ENCODE results near the gene ADCYAP1R1. TPM values are rescaled to one million over a fixed set of nuclear protein-coding genes. Genes with fewer than 3 reads are reported as not detected.

Gene ADCYAP1R1
- total and polyA plus RNA-seq, 11 donors = 0.42 to 7.7 (median 1.6) TPM

DNA sequence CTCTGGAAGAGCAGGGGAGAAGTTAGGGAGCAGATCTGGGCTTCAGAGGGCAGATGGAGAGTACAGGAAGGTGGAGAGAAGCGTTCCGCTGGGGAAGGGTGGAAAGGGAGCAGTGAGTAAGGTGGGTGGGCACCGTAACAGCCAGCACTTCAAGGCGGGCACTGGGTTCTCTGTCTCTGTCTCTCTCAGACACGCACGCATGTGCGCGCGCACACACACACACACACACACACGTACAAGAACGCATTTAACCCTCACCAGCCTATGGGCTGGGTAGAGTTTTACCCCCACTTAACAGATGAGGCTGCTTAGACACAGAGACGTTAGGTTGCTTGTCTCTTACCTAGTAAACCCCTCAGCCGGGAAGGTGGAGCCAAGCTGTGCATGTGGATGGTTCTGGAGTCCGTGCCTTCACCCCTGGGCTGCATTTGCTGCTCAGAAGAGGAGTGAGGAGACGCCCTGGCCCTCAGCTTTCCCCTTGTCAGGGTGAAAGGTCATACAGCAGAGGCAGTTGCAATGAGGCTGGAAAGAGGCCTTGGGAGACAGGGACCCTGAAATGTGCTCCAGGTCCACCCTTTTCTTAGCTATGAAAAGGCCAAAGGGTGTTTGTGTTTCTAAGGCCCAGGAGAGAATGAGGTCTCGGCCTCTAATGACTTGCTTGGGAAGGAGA, 16.0 kb downstream of the ADCYAP1R1 start:
- intact Hi-C loops (cut with DNase I) = no loop called here
- Histone ChIP-seq H3K27ac (no peak overlapping the region), H3K9me3 (no peaks in the 10 kb centered on the region), H3K36me3 (no peaks in the 10 kb centered on the region), H3K4me3 (no peak overlapping the region), H3K4me1 (peaks cover 0 to 12% (median 0%) of the 10 kb centered on the region in 12 donors), H3K27me3 (no peaks in the 10 kb centered on the region)
- DNase-seq (no peak), ATAC-seq (no peak)
- TF ChIP-seq POLR2A (IDR thresholded peaks at IDR 0.05) = no peak
- TF ChIP-seq, protein P1, sequence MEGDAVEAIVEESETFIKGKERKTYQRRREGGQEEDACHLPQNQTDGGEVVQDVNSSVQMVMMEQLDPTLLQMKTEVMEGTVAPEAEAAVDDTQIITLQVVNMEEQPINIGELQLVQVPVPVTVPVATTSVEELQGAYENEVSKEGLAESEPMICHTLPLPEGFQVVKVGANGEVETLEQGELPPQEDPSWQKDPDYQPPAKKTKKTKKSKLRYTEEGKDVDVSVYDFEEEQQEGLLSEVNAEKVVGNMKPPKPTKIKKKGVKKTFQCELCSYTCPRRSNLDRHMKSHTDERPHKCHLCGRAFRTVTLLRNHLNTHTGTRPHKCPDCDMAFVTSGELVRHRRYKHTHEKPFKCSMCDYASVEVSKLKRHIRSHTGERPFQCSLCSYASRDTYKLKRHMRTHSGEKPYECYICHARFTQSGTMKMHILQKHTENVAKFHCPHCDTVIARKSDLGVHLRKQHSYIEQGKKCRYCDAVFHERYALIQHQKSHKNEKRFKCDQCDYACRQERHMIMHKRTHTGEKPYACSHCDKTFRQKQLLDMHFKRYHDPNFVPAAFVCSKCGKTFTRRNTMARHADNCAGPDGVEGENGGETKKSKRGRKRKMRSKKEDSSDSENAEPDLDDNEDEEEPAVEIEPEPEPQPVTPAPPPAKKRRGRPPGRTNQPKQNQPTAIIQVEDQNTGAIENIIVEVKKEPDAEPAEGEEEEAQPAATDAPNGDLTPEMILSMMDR (IDR thresholded peaks at IDR 0.05) = no peak
- 90 to 93% (median 92%) methylated on average over 16 of the region's 16 CpGs for WGBS, 4 donors

DNA sequence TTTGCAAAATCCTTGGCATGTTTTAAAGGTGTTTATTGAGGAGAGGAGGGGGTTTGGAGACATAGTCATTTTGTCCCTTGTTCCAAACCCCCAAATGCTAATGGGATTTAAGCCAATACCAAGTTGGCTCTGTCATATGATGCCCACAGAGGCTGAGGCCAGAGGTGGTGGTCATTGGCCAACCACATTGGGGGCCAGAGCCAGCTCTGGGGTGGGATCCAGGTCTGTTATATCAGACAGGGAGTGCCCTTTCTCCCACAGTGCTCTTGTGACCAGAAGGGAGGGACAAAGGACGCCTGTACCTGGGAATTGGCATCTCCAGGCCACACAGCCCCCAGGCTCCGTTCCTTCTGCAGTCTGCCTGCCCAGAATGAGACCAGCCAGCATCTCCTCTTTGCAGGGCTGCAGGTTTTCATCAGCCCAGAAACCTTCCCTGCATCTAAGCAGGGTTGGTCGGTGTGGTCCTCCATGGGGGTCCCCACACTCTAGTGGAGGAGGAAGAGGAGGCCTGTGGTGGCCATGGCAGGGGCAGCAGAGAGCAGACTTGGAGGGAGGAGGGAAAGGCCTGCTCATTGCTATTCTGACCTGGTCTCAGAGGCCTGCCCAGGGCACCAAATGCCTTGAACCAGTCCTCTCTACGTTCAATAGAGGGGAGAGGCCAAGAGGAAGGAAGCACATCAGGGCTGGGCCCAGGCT, 17.9 kb downstream of the ADCYAP1R1 start:
- no peak for TF ChIP-seq POLR2A (IDR thresholded peaks at IDR 0.05)
- TF ChIP-seq, protein P1 (IDR thresholded peaks at IDR 0.05) = no peak
- intact Hi-C loops (cut with DNase I) = no loop called here
- ATAC-seq (no peak), DNase-seq (peak in 1 of 5 donors; percentile 17)
- Histone ChIP-seq H3K27me3 (no peaks in the 10 kb centered on the region), H3K4me1 (peaks cover 0 to 17% (median 4%) of the 10 kb centered on the region in 12 donors), H3K27ac (no peak overlapping the region), H3K36me3 (no peaks in the 10 kb centered on the region), H3K4me3 (no peak overlapping the region), H3K9me3 (no peaks in the 10 kb centered on the region)
- 74 to 94% (median 81%) methylated on average over 4 of the region's 4 CpGs for WGBS, 4 donors

DNA sequence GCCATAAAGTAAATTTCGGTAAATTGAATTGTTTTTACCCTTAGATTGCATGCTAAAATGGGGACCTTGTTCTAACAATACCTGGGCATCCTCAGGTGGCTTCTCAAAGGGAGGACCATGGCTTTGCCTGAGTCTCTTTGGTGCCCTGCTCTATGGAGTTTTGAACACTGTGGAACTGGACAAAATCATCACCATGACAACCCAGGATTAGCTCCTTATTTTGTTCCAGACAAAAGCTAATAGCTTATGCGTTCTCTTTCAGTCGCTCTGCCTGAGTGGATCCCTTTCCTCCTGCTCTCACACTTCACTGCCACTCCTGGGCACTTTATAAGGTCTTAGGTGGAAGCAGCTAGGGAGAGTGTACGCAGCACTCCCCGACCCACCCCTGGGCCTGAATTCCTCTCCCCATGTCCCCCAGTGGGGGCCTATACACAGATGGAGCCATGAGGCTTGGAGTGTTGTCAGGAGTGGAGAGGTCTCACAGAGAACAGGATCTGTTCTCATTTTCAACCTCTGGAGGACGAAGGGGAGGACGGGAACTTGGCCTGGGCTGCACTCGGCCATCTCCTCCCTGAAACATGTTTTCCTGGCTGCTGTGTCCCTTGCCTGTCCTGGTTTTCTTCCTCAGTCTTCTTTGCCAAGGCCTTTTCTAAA, 19.0 kb downstream of the ADCYAP1R1 start:
- Histone ChIP-seq H3K27ac (peak overlapping the region in 4 of 12 donors; percentile 32 to 71 (median 57)), H3K4me3 (no peak overlapping the region), H3K36me3 (no peaks in the 10 kb centered on the region), H3K9me3 (no peaks in the 10 kb centered on the region), H3K4me1 (peaks cover 0 to 18% (median 4%) of the 10 kb centered on the region in 12 donors), H3K27me3 (no peaks in the 10 kb centered on the region)
- peak in 3 of 4 donors; percentile 14 to 65 (median 30) for ATAC-seq
- intact Hi-C loops (cut with DNase I) = no loop called here
- DNase-seq = peak in 2 of 5 donors; percentile 49 to 52
- WGBS, 4 donors = 80 to 83% (median 82%) methylated on average over 8 of the region's 8 CpGs
- TF ChIP-seq POLR2A (IDR thresholded peaks at IDR 0.05) = no peak
- TF ChIP-seq, protein P1 (IDR thresholded peaks at IDR 0.05) = no peak

DNA sequence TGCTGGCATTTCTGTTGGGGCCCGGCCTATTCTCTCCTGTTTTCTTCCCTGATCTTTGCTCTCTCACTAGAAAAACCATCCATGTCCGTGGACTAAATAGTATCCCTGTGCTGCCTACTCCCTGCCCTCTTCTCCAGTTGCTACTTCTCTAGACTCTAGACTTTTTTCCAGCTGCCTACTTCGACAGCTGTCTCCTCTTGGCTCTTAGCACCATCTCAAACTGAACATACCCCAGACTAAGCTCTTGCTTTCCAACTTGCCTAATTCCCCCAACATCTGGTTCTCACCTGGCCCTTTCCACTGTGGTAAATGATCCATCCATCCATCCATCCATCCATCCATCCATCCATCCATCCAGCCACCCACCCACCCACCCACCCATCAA, 19.5 kb downstream of the ADCYAP1R1 start:
- DNase-seq (peak in 1 of 5 donors; percentile 5), ATAC-seq (peak in 2 of 4 donors; percentile 18 to 48)
- no peak for TF ChIP-seq POLR2A (IDR thresholded peaks at IDR 0.05)
- TF ChIP-seq, protein P1 (IDR thresholded peaks at IDR 0.05) = no peak
- Histone ChIP-seq H3K36me3 (no peaks in the 10 kb centered on the region), H3K4me3 (no peak overlapping the region), H3K9me3 (no peaks in the 10 kb centered on the region), H3K4me1 (peaks cover 0 to 18% (median 4%) of the 10 kb centered on the region in 12 donors), H3K27ac (peak overlapping the region in 4 of 12 donors; percentile 32 to 71 (median 57)), H3K27me3 (no peaks in the 10 kb centered on the region)
- 59 to 71% (median 65%) methylated on average over 3 of the region's 3 CpGs for WGBS, 4 donors
- intact Hi-C loops (cut with DNase I) = loop anchor here in 1 of 10 donors (2.0 kb wide), 1 partner anchor 51 kb away; no protein-coding TSS in a partner anchor
